ENCODE measurements around the gene EPS8. TPM values are rescaled to one million over a fixed set of nuclear protein-coding genes. Genes with fewer than 3 reads are reported as not detected.

Gene EPS8
- total and polyA plus RNA-seq, 2 experiments from 2014 or later = 3.1 to 6.0 TPM

- no peak for DNase-seq (ENCODE audit: low read depth in 1 of 2, low spot score in 1 of 2)
- H3K27ac ChIP-seq = no peak overlapping the region
- no peak overlapping the region for H3K4me3 ChIP-seq
- TF ChIP-seq CTCF (IDR thresholded peaks at IDR 0.05; ENCODE audit: low read depth, low read length) = no peak
- no peaks in the 10 kb centered on the region for H3K9me3 ChIP-seq (ENCODE audit: low read depth)
- no peaks in the 10 kb centered on the region for H3K36me3 ChIP-seq
- no peaks in the 10 kb centered on the region for H3K4me1 ChIP-seq (ENCODE audit: low read depth)
- no peaks in the 10 kb centered on the region for H3K27me3 ChIP-seq
Observed at GRCh38 chr12:15716581-15716980, 72.6 kb downstream of the EPS8 start.

- Histone ChIP-seq H3K9me3 (ENCODE audit: low read depth) (no peaks in the 10 kb centered on the region), H3K36me3 (no peaks in the 10 kb centered on the region), H3K27ac (no peak overlapping the region), H3K27me3 (no peaks in the 10 kb centered on the region), H3K4me3 (no peak overlapping the region), H3K4me1 (ENCODE audit: low read depth) (no peaks in the 10 kb centered on the region)
- DNase-seq (ENCODE audit: low read depth in 1 of 2, low spot score in 1 of 2) = no peak
- TF ChIP-seq CTCF (IDR thresholded peaks at IDR 0.05; ENCODE audit: low read depth, low read length) = no peak
Observed at GRCh38 chr12:15714256-15714655, 74.9 kb downstream of the EPS8 start.

DNA sequence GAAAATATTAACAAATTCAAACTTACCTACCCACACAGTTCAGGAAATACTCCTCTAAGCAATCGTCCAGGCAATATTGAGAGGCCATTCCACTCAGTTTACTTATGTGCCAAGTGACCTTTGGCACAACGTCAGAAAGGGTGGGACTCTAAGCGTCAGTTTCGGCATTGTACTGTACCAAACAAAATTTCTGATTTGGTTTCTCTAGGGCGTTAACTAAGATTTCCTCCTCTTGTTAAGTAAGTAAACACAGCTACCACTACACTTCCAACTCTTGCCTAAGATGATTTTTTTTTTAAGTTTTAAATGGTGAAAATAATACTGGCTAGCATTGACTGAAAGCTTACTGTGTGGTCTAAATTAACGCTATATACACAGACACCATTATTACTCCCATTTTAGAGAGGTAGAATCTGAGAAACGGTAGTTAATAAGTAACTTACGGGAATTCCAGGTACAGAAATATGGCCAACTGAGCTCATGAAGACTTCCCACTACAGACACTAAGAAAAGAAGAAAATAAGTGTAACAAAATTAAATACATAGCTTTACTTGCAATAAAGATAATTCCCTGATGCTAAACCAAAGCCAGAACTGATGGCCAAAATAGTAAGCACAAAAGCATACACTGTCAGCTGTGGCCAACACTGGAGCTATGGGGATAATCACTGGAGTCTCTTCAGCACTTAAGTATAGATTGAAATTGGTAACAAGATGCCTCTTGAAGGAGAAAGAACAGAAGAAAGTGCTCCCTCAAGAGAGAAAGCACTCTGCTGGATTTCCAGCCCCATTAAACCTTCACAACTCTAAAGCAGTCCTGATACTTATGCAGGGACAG, 76.1 kb downstream of the EPS8 start:
- Histone ChIP-seq H3K27me3 (no peaks in the 10 kb centered on the region), H3K4me1 (ENCODE audit: low read depth) (peaks cover 6% of the 10 kb centered on the region), H3K9me3 (ENCODE audit: low read depth) (no peaks in the 10 kb centered on the region), H3K27ac (no peak overlapping the region), H3K36me3 (no peaks in the 10 kb centered on the region), H3K4me3 (no peak overlapping the region)
- DNase-seq (ENCODE audit: low read depth in 1 of 2, low spot score in 1 of 2) = peak in 1 of 2 donors; percentile 34
- TF ChIP-seq CTCF (IDR thresholded peaks at IDR 0.05; ENCODE audit: low read depth, low read length) = no peak

DNA sequence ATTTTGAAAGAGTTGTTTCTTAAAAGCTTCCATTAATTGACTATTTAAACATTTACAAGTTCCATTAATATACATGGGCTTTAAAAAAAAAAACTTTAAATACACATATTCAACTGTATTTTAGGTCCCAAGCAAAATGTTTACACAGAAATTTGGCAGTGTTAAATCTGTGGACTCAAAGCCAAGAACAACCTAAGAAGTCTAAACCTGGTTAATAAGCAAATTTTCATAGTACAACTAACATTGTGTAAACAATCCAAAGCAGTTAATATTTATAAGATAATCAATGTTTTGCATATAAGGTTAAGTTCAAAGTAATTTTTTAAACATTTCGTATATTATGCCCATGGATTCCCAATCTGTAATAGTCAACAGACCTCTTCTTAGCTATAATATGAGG, 77.0 kb downstream of the EPS8 start:
- Histone ChIP-seq H3K4me3 (no peak overlapping the region), H3K36me3 (no peaks in the 10 kb centered on the region), H3K4me1 (ENCODE audit: low read depth) (peaks cover 6% of the 10 kb centered on the region), H3K27me3 (no peaks in the 10 kb centered on the region), H3K27ac (no peak overlapping the region), H3K9me3 (ENCODE audit: low read depth) (no peaks in the 10 kb centered on the region)
- no peak for DNase-seq (ENCODE audit: low read depth in 1 of 2, low spot score in 1 of 2)
- no peak for TF ChIP-seq CTCF (IDR thresholded peaks at IDR 0.05; ENCODE audit: low read depth, low read length)

GRCh38 chr12:15710860-15711510, 78.2 kb downstream of the EPS8 start:
- Histone ChIP-seq H3K9me3 (ENCODE audit: low read depth) (no peaks in the 10 kb centered on the region), H3K27me3 (no peaks in the 10 kb centered on the region), H3K4me1 (ENCODE audit: low read depth) (peaks cover 6% of the 10 kb centered on the region), H3K36me3 (no peaks in the 10 kb centered on the region), H3K27ac (no peak overlapping the region), H3K4me3 (no peak overlapping the region)
- no peak for DNase-seq (ENCODE audit: low read depth in 1 of 2, low spot score in 1 of 2)
- TF ChIP-seq CTCF (IDR thresholded peaks at IDR 0.05; ENCODE audit: low read depth, low read length) = no peak
